ENCODE measurements around the gene ST7. TPM values are rescaled to one million over a fixed set of nuclear protein-coding genes. Genes with fewer than 3 reads are reported as not detected.

ST7 gene
- polyA plus RNA-seq, 1 donor from 2014 or later: 76.8 TPM

DNA sequence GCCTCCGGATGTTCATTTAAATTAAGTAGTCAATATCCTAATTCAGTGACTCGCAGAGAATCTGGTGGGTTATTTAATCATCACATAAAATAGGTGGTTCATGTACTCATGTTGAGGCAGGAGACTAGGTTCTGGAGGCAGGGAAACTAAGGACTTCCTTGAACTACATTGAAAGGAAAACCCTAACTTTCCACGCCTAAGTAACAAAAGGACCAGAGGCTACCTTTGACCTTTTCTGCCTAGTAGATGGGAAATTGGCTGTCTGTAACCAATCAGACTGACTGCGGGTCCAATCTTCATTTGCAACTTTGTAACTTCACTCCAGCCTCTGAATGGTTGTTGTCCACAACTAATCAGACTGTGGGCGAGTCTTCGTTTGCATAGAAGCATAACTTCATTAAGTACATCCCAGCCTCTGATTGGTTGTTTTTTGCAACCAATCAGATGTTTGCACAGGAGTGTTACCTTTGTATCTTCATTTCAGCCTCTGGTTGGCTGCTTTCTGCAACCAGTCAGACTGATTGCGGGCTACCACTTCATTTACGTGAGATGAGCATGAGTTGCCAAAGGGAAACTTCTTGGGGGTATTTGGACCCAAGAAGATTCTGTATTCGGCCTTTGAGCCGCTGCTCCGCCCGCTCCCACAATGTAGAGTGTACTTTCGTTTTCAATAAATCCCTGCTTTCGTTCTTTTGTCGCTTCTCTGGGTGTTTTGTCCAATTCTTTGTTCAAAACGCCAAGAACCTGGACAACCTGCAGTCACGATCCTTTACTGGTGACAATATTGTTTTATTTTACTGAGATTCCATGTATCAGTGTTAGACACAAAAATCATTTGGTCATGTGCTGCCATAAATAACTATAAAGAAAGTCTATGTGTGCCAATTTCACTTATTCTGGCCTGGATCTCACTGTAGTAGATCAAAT, 1.7 kb upstream of the ST7 start:
- no peaks in the 10 kb centered on the region for H3K79me2 ChIP-seq (replicated peaks; ENCODE audit: insufficient read depth, low read length)
- no peaks in the 10 kb centered on the region for H3K9me3 ChIP-seq (ENCODE audit: low read length)
- H3K36me3 ChIP-seq (ENCODE audit: insufficient read depth, low read length): no peaks in the 10 kb centered on the region
- H3K27ac ChIP-seq (ENCODE audit: low read length): no peak overlapping the region
- H3K4me2 ChIP-seq (ENCODE audit: low read length): no peak overlapping the region
- H4K20me1 ChIP-seq (ENCODE audit: insufficient read depth): no peaks in the 10 kb centered on the region
- H3K9ac ChIP-seq (ENCODE audit: low read length): no peak overlapping the region
- H3K27me3 ChIP-seq (ENCODE audit: insufficient read depth, low read depth, low read length): no peaks in the 10 kb centered on the region
- no peak overlapping the region for H2AFZ ChIP-seq (ENCODE audit: low read depth, low read length)
- no peak for TF ChIP-seq MXI1 (conservative IDR thresholded peaks at IDR 0.05; ENCODE audit: poor library complexity, severe bottlenecking)
- no peak for TF ChIP-seq POLR2AphosphoS5 (IDR thresholded peaks at IDR 0.05)
- no peak for TF ChIP-seq SMC3 (conservative IDR thresholded peaks at IDR 0.05; ENCODE audit: poor library complexity)
- TF ChIP-seq, protein P1, sequence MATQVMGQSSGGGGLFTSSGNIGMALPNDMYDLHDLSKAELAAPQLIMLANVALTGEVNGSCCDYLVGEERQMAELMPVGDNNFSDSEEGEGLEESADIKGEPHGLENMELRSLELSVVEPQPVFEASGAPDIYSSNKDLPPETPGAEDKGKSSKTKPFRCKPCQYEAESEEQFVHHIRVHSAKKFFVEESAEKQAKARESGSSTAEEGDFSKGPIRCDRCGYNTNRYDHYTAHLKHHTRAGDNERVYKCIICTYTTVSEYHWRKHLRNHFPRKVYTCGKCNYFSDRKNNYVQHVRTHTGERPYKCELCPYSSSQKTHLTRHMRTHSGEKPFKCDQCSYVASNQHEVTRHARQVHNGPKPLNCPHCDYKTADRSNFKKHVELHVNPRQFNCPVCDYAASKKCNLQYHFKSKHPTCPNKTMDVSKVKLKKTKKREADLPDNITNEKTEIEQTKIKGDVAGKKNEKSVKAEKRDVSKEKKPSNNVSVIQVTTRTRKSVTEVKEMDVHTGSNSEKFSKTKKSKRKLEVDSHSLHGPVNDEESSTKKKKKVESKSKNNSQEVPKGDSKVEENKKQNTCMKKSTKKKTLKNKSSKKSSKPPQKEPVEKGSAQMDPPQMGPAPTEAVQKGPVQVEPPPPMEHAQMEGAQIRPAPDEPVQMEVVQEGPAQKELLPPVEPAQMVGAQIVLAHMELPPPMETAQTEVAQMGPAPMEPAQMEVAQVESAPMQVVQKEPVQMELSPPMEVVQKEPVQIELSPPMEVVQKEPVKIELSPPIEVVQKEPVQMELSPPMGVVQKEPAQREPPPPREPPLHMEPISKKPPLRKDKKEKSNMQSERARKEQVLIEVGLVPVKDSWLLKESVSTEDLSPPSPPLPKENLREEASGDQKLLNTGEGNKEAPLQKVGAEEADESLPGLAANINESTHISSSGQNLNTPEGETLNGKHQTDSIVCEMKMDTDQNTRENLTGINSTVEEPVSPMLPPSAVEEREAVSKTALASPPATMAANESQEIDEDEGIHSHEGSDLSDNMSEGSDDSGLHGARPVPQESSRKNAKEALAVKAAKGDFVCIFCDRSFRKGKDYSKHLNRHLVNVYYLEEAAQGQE (IDR thresholded peaks at IDR 0.05; ENCODE audit: borderline replicate concordance): no peak
- TF ChIP-seq TAF1 (IDR thresholded peaks at IDR 0.05; ENCODE audit: low read depth): no peak
- no peak for TF ChIP-seq EZH2 (IDR thresholded peaks at IDR 0.05; ENCODE audit: borderline replicate concordance, insufficient read depth, low read length, poor library complexity, severe bottlenecking)
- no peak for TF ChIP-seq RAD21 (conservative IDR thresholded peaks at IDR 0.05)
- TF ChIP-seq, protein P2, sequence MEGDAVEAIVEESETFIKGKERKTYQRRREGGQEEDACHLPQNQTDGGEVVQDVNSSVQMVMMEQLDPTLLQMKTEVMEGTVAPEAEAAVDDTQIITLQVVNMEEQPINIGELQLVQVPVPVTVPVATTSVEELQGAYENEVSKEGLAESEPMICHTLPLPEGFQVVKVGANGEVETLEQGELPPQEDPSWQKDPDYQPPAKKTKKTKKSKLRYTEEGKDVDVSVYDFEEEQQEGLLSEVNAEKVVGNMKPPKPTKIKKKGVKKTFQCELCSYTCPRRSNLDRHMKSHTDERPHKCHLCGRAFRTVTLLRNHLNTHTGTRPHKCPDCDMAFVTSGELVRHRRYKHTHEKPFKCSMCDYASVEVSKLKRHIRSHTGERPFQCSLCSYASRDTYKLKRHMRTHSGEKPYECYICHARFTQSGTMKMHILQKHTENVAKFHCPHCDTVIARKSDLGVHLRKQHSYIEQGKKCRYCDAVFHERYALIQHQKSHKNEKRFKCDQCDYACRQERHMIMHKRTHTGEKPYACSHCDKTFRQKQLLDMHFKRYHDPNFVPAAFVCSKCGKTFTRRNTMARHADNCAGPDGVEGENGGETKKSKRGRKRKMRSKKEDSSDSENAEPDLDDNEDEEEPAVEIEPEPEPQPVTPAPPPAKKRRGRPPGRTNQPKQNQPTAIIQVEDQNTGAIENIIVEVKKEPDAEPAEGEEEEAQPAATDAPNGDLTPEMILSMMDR (IDR thresholded peaks at IDR 0.05; ENCODE audit: poor library complexity, severe bottlenecking): no peak
- H3K4me3 ChIP-seq (ENCODE audit: low read length): no peak overlapping the region
- no peaks in the 10 kb centered on the region for H3K9me2 ChIP-seq (ENCODE audit: insufficient read depth, low read length)
- peaks cover 10% of the 10 kb centered on the region for H3F3A ChIP-seq (ENCODE audit: insufficient read depth, low read length, poor library complexity, severe bottlenecking)

DNA sequence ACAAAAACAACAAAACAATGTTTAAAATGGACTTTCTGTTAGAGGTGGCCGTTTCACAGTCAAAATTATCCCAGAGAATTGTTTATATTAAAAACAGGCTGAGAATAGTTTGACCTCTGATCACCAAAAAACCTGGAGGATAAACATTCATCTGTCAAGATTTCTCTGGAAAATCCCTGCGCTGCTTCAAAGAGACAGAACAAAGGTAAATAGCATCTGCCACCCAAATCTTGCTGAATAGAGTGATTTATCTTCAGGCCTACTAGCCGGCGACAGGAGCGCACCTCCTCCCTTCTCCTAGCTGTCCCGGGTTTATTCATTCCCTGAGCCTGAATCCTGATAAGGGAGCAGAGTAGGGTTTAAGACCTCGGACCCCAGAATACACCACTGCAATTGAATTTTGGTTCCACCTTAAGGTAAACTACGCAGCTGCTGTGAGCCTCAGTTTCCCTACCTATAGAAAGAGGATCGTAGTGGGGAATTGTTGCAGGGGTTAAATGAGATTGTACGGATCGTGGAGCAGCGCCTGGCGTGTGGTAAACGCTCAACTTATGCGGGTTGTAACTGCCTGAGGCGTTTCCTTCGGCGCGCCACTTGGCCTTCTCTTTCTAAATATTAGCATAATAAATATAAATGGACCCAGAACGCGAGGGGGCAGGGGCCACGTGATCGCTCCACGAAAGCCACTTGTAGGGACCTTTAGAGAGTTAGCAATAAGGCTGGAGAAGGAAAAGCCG, 498 bp upstream of the ST7 start:
- Histone ChIP-seq H3K27ac (ENCODE audit: low read length) (no peak overlapping the region), H3K4me3 (ENCODE audit: low read length) (peak overlapping the region; percentile 70), H2AFZ (ENCODE audit: low read depth, low read length) (peak overlapping the region; percentile 25), H3K36me3 (ENCODE audit: insufficient read depth, low read length) (no peaks in the 10 kb centered on the region), H3K9me2 (ENCODE audit: insufficient read depth, low read length) (no peaks in the 10 kb centered on the region), H3K4me2 (ENCODE audit: low read length) (peak overlapping the region; percentile 68), H3F3A (ENCODE audit: insufficient read depth, low read length, poor library complexity, severe bottlenecking) (peaks cover 10% of the 10 kb centered on the region), H3K9ac (ENCODE audit: low read length) (peak overlapping the region; percentile 33), H4K20me1 (ENCODE audit: insufficient read depth) (no peaks in the 10 kb centered on the region), H3K9me3 (ENCODE audit: low read length) (no peaks in the 10 kb centered on the region), H3K27me3 (ENCODE audit: insufficient read depth, low read depth, low read length) (no peaks in the 10 kb centered on the region), H3K79me2 (replicated peaks; ENCODE audit: insufficient read depth, low read length) (no peaks in the 10 kb centered on the region)
- TF ChIP-seq EP300 (conservative IDR thresholded peaks at IDR 0.05; ENCODE audit: poor library complexity, severe bottlenecking) (no peak), SMC3 (conservative IDR thresholded peaks at IDR 0.05; ENCODE audit: poor library complexity) (no peak), TAF1 (IDR thresholded peaks at IDR 0.05; ENCODE audit: low read depth) (no peak), EZH2 (IDR thresholded peaks at IDR 0.05; ENCODE audit: borderline replicate concordance, insufficient read depth, low read length, poor library complexity, severe bottlenecking) (no peak), MXI1 (conservative IDR thresholded peaks at IDR 0.05; ENCODE audit: poor library complexity, severe bottlenecking) (no peak), RAD21 (conservative IDR thresholded peaks at IDR 0.05) (no peak), POLR2AphosphoS5 (IDR thresholded peaks at IDR 0.05) (no peak)
- TF ChIP-seq, protein P2 (IDR thresholded peaks at IDR 0.05; ENCODE audit: poor library complexity, severe bottlenecking): no peak
- TF ChIP-seq, protein P1 (IDR thresholded peaks at IDR 0.05; ENCODE audit: borderline replicate concordance): no peak
